Prostate gland (tissue), 2 donors: ENCODE results near the gene IL6. TPM values are rescaled to one million over a fixed set of nuclear protein-coding genes. Genes with fewer than 3 reads are reported as not detected.
"Not testable (repeated sequence)": the region's sequence is repeated elsewhere in the genome, so short reads cannot be mapped to it uniquely, and the experiment has no call there.

Experiments
- DNase-seq: peaks from one replicate; pipeline ENCODE4 v3.0.0-alpha.2; 2019; ENCODE audit warnings: low spot score
- H3K27ac ChIP-seq, 2 donors: fragments of 200-600 bp; sonication (generic); 2 replicates each; pipeline ENCODE4 v1.5.1; 2017 to 2019
- H3K27me3 ChIP-seq: fragments of 200-600 bp; sonication (generic); replicated peaks from 2 replicates; pipeline ENCODE4 v1.5.1; 2019; ENCODE audit not compliant: insufficient read depth
- H3K36me3 ChIP-seq, 2 donors: fragments of 200-600 bp; sonication (generic); 1 replicate in 1 of 2; 2 replicates in 1 of 2; pipeline versions ENCODE4 v1.5.1 to v1.8.1; 2017 to 2019
- H3K4me1 ChIP-seq: fragments of 200-600 bp; sonication (generic); replicated peaks from 2 replicates; pipeline ENCODE4 v1.5.1; 2019
- H3K4me3 ChIP-seq, 2 donors: fragments of 200-600 bp; sonication (generic); 2 replicates each; pipeline ENCODE4 v1.5.1; 2017 to 2019
- H3K9me3 ChIP-seq: fragments of 200-600 bp; sonication (generic); 2 replicates; pipeline ENCODE4 v1.5.1; 2017
- CTCF ChIP-seq, 4 experiments: fragments of 200-600 bp in 2 of 4; fragments of 450-650 bp in 2 of 4; sonication (generic) in 2 of 4; IDR thresholded peaks; 1 replicate in 3 of 4; 2 replicates in 1 of 4; pipeline ENCODE4 v1.5.1; 2016 to 2019; ENCODE audit warnings: antibody characterized with exemption in 4 of 4, mild to moderate bottlenecking in 2 of 4, moderate library complexity in 2 of 4
- POLR2A ChIP-seq: fragments of 450-650 bp; IDR thresholded peaks from one replicate; pipeline ENCODE4 v1.6.1; 2016; ENCODE audit warnings: antibody characterized with exemption, mild to moderate bottlenecking
- POLR2AphosphoS5 ChIP-seq: sonication (generic); formaldehyde crosslinking; IDR thresholded peaks from one replicate; pipeline ENCODE4 v1.6.1; 2017; ENCODE audit warnings: antibody characterized with exemption
- WGBS: methylation state at CpG from one replicate; pipeline ENCODE4 v1.1.5; 2018; 5-methylcytosine and 5-hydroxymethylcytosine counted together
- intact Hi-C: fragments of 100-400 bp; cut with DNase I; formaldehyde crosslinking; loops from one replicate; pipeline ENCODE4 v1.14.2; 2022
- total RNA-seq, 2 donors: library from RNA; depleted of rRNA; stranded (reverse); fragments of >200 nt; gene quantifications; one replicate each; pipeline ENCODE4 v1.1.0, GENCODE V29; 2016

The IL6 gene
- total RNA-seq, 2 donors from 2014 or later: not detected

- H3K27ac ChIP-seq: no peak overlapping the region
- H3K36me3 ChIP-seq: no peaks in the 10 kb centered on the region
- TF ChIP-seq POLR2AphosphoS5 (no peak), POLR2A (no peak), CTCF (IDR thresholded peaks at IDR 0.05) (no peak)
- H3K27me3 ChIP-seq: no peaks in the 10 kb centered on the region
- H3K4me3 ChIP-seq: no peak overlapping the region
- intact Hi-C loops: no loop called here
- no peaks in the 10 kb centered on the region for H3K4me1 ChIP-seq
- 47% methylated on average over 2 of the region's 2 CpGs for WGBS
- DNase-seq: no peak
- H3K9me3 ChIP-seq: no peaks in the 10 kb centered on the region
These were observed 29.0 kb upstream of the IL6 start for GRCh38 chr7:22697876-22698606.

GRCh38 chr7:22698767-22699166, 28.2 kb upstream of the IL6 start:
- H3K9me3 ChIP-seq: no peaks in the 10 kb centered on the region
- no peaks in the 10 kb centered on the region for H3K36me3 ChIP-seq
- no peak overlapping the region for H3K4me3 ChIP-seq
- H3K27me3 ChIP-seq: no peaks in the 10 kb centered on the region
- no peak overlapping the region for H3K27ac ChIP-seq
- no peak for DNase-seq
- intact Hi-C loops: no loop called here
- no peaks in the 10 kb centered on the region for H3K4me1 ChIP-seq
- TF ChIP-seq POLR2AphosphoS5: no peak
- no peak for TF ChIP-seq CTCF (IDR thresholded peaks at IDR 0.05)
- TF ChIP-seq POLR2A: no peak
- 89% methylated on average over 6 of the region's 6 CpGs for WGBS

- no peak for DNase-seq
- Histone ChIP-seq H3K4me1 (no peaks in the 10 kb centered on the region), H3K9me3 (no peaks in the 10 kb centered on the region), H3K27me3 (no peaks in the 10 kb centered on the region), H3K4me3 (no peak overlapping the region), H3K27ac (no peak overlapping the region), H3K36me3 (no peaks in the 10 kb centered on the region)
- 80% methylated on average over 1 of the region's 1 CpG for WGBS
- intact Hi-C loops: no loop called here
- TF ChIP-seq POLR2AphosphoS5 (no peak), POLR2A (no peak), CTCF (IDR thresholded peaks at IDR 0.05) (no peak)
These were observed 26.4 kb upstream of the IL6 start for GRCh38 chr7:22700559-22701002.

- no peak for TF ChIP-seq POLR2A
- TF ChIP-seq POLR2AphosphoS5: no peak
- no peak for TF ChIP-seq CTCF (IDR thresholded peaks at IDR 0.05)
- no peak overlapping the region for H3K4me3 ChIP-seq
- whole genome bisulfite sequencing: 87% methylated on average over 4 of the region's 4 CpGs
- intact Hi-C loops: no loop called here
- no peak for DNase-seq
- H3K27ac ChIP-seq: no peak overlapping the region
- no peaks in the 10 kb centered on the region for H3K36me3 ChIP-seq
- no peaks in the 10 kb centered on the region for H3K27me3 ChIP-seq
- H3K4me1 ChIP-seq: no peaks in the 10 kb centered on the region
- no peaks in the 10 kb centered on the region for H3K9me3 ChIP-seq
These were observed 24.5 kb upstream of the IL6 start for GRCh38 chr7:22702516-22702915.

- DNase-seq, H3K4me3 ChIP-seq, H3K4me1 ChIP-seq, intact Hi-C loops, H3K9me3 ChIP-seq, H3K36me3 ChIP-seq, H3K27me3 ChIP-seq, H3K27ac ChIP-seq: not testable (repeated sequence)
- WGBS: 69% methylated on average over 9 of the region's 10 CpGs
These were observed 23.7 kb upstream of the IL6 start for GRCh38 chr7:22703107-22703855.

- DNase-seq, intact Hi-C loops, H3K27me3 ChIP-seq, H3K4me3 ChIP-seq, H3K4me1 ChIP-seq, H3K36me3 ChIP-seq, H3K27ac ChIP-seq, H3K9me3 ChIP-seq: not testable (repeated sequence)
- 86% methylated on average over 17 of the region's 17 CpGs for WGBS
These were observed 22.9 kb upstream of the IL6 start for GRCh38 chr7:22703978-22704610.

GRCh38 chr7:22704722-22705121, 22.3 kb upstream of the IL6 start:
- H3K36me3 ChIP-seq, H3K27ac ChIP-seq, H3K4me3 ChIP-seq, DNase-seq, H3K9me3 ChIP-seq, H3K27me3 ChIP-seq, intact Hi-C loops, H3K4me1 ChIP-seq: not testable (repeated sequence)
- WGBS: 73% methylated on average over 6 of the region's 6 CpGs

GRCh38 chr7:22705874-22706273, 21.1 kb upstream of the IL6 start:
- H3K4me1 ChIP-seq, H3K36me3 ChIP-seq, H3K27me3 ChIP-seq, intact Hi-C loops, DNase-seq, H3K4me3 ChIP-seq, H3K27ac ChIP-seq, H3K9me3 ChIP-seq: not testable (repeated sequence)
- WGBS: 91% methylated on average over 7 of the region's 7 CpGs
